NB4 (cell line): Measurements from ENCODE around the gene STAB1.

ENCODE experiments used
- CTCF ChIP-seq: IDR thresholded peaks from one replicate; pipeline ENCODE4 v1.5.1; 2012; ENCODE audit warnings: low read depth, low read length
- MAX ChIP-seq: IDR thresholded peaks from 2 replicates; pipeline ENCODE4 v1.6.1; 2011; ENCODE audit warnings: low read depth, low read length
- MYC ChIP-seq: IDR thresholded peaks from 2 replicates; pipeline ENCODE4 v1.6.1; 2011; ENCODE audit warnings: low read depth, low read length
- POLR2A ChIP-seq: IDR thresholded peaks from 2 replicates; pipeline ENCODE4 v1.6.1; 2011; ENCODE audit warnings: mild to moderate bottlenecking; ENCODE audit not compliant: insufficient read length; ENCODE audit errors: extremely low read depth

GRCh38 chr3:52518723-52519444 is 23.7 kb downstream of the STAB1 start:
- no peak for TF ChIP-seq CTCF
- TF ChIP-seq POLR2A = no peak
- TF ChIP-seq MAX = no peak
- no peak for TF ChIP-seq MYC
